ENCODE measurements around the gene DHRS12. TPM values are rescaled to one million over a fixed set of nuclear protein-coding genes. Genes with fewer than 3 reads are reported as not detected.

DHRS12 gene
- total RNA-seq, 4 donors from 2014 or later = 8.1 to 21.7 (median 12.5) TPM

- no peak for DNase-seq
- Histone ChIP-seq H3K4me3 (no peak overlapping the region), H3K27me3 (no peaks in the 10 kb centered on the region), H3K27ac (no peak overlapping the region), H3K9me3 (no peaks in the 10 kb centered on the region), H3K36me3 (no peaks in the 10 kb centered on the region), H3K4me1 (no peaks in the 10 kb centered on the region)
- TF ChIP-seq CTCF (IDR thresholded peaks at IDR 0.05) = no peak
- TF ChIP-seq POLR2A (IDR thresholded peaks at IDR 0.05) = no peak
Measured at GRCh38 chr13:51831519-51831918, 27.6 kb upstream of the DHRS12 start.

- Histone ChIP-seq H3K4me3 (no peak overlapping the region), H3K4me1 (peaks cover 0 to 5% (median 2%) of the 10 kb centered on the region in 4 donors), H3K27me3 (no peaks in the 10 kb centered on the region), H3K36me3 (no peaks in the 10 kb centered on the region), H3K9me3 (no peaks in the 10 kb centered on the region), H3K27ac (no peak overlapping the region)
- no peak for DNase-seq
- no peak for TF ChIP-seq POLR2A (IDR thresholded peaks at IDR 0.05)
- no peak for TF ChIP-seq CTCF (IDR thresholded peaks at IDR 0.05)
Measured at GRCh38 chr13:51829568-51829899, 25.6 kb upstream of the DHRS12 start.

- Histone ChIP-seq H3K27ac (no peak overlapping the region), H3K27me3 (no peaks in the 10 kb centered on the region), H3K4me3 (no peak overlapping the region), H3K9me3 (no peaks in the 10 kb centered on the region), H3K4me1 (peaks cover 0 to 5% (median 2%) of the 10 kb centered on the region in 4 donors), H3K36me3 (no peaks in the 10 kb centered on the region)
- no peak for DNase-seq
- TF ChIP-seq POLR2A (IDR thresholded peaks at IDR 0.05) (no peak), CTCF (IDR thresholded peaks at IDR 0.05) (no peak)
Measured at GRCh38 chr13:51828730-51829567, 25.0 kb upstream of the DHRS12 start.

GRCh38 chr13:51827254-51827653, 23.3 kb upstream of the DHRS12 start:
- H3K27me3 ChIP-seq = no peaks in the 10 kb centered on the region
- H3K27ac ChIP-seq = no peak overlapping the region
- H3K4me3 ChIP-seq = no peak overlapping the region
- no peaks in the 10 kb centered on the region for H3K9me3 ChIP-seq
- no peak for DNase-seq
- no peaks in the 10 kb centered on the region for H3K36me3 ChIP-seq
- TF ChIP-seq POLR2A (IDR thresholded peaks at IDR 0.05) (no peak), CTCF (IDR thresholded peaks at IDR 0.05) (no peak)
- peaks cover 0 to 15% (median 5%) of the 10 kb centered on the region in 4 donors for H3K4me1 ChIP-seq

GRCh38 chr13:51826606-51827005, 22.6 kb upstream of the DHRS12 start:
- DNase-seq = no peak
- H3K4me1 ChIP-seq = peaks cover 0 to 21% (median 5%) of the 10 kb centered on the region in 4 donors
- no peaks in the 10 kb centered on the region for H3K36me3 ChIP-seq
- H3K27ac ChIP-seq = peak overlapping the region in 1 of 4 donors; percentile 71
- TF ChIP-seq POLR2A (IDR thresholded peaks at IDR 0.05) (no peak), CTCF (IDR thresholded peaks at IDR 0.05) (no peak)
- H3K4me3 ChIP-seq = no peak overlapping the region
- H3K9me3 ChIP-seq = no peaks in the 10 kb centered on the region
- H3K27me3 ChIP-seq = no peaks in the 10 kb centered on the region

All from Peyer's patch (tissue), 4 donors.